ENCODE measurements around the gene NFIX. TPM values are rescaled to one million over a fixed set of nuclear protein-coding genes. Genes with fewer than 3 reads are reported as not detected.
A peak's percentile ranks its signal among the peaks of the same experiment; 100 is the strongest.

Gene NFIX
- total RNA-seq, 2 donors from 2014 or later = 117 to 133 TPM

GRCh38 chr19:13119627-13120026, 124.4 kb downstream of the NFIX start:
- intact Hi-C loops (cut with DNase I) = no loop called here
- no peak for DNase-seq
- no peak for ATAC-seq

GRCh38 chr19:13120031-13120430, 124.8 kb downstream of the NFIX start:
- no peak for DNase-seq
- intact Hi-C loops (cut with DNase I) = no loop called here
- no peak for ATAC-seq

- ATAC-seq (no peak), DNase-seq (no peak)
- intact Hi-C loops (cut with DNase I) = no loop called here
Observed at GRCh38 chr19:13120817-13121216, 125.5 kb downstream of the NFIX start.

GRCh38 chr19:13121551-13122274, 126.4 kb downstream of the NFIX start:
- intact Hi-C loops (cut with DNase I) = no loop called here
- DNase-seq (no peak), ATAC-seq (no peak)

GRCh38 chr19:13122275-13122878, 127.1 kb downstream of the NFIX start:
- intact Hi-C loops (cut with DNase I) = no loop called here
- ATAC-seq (no peak), DNase-seq (no peak)

GRCh38 chr19:13122980-13123957, 128.0 kb downstream of the NFIX start:
- intact Hi-C loops (cut with DNase I) = no loop called here
- DNase-seq = no peak
- ATAC-seq = no peak

GRCh38 chr19:13127051-13127450, 131.8 kb downstream of the NFIX start:
- no peak for DNase-seq
- ATAC-seq = no peak
- intact Hi-C loops (cut with DNase I) = no loop called here

- no peak for ATAC-seq
- intact Hi-C loops (cut with DNase I) = no loop called here
- DNase-seq = no peak
Observed at GRCh38 chr19:13127811-13128575, 132.7 kb downstream of the NFIX start.

GRCh38 chr19:13128583-13128982, 133.3 kb downstream of the NFIX start:
- intact Hi-C loops (cut with DNase I) = no loop called here
- DNase-seq (no peak), ATAC-seq (no peak)

- no peak for DNase-seq
- intact Hi-C loops (cut with DNase I) = no loop called here
- ATAC-seq = no peak
Observed at GRCh38 chr19:13129384-13129783, 134.1 kb downstream of the NFIX start.

GRCh38 chr19:13130886-13131490, 135.7 kb downstream of the NFIX start:
- no peak for ATAC-seq
- DNase-seq = no peak
- intact Hi-C loops (cut with DNase I) = no loop called here

- intact Hi-C loops (cut with DNase I) = no loop called here
Observed at GRCh38 chr19:13132471-13133180, 137.4 kb downstream of the NFIX start.

GRCh38 chr19:13133241-13133870, 138.1 kb downstream of the NFIX start:
- ATAC-seq (no peak), DNase-seq (no peak)
- intact Hi-C loops (cut with DNase I) = no loop called here

More at GRCh38 chr19:13132471-13133180, 137.4 kb downstream of the NFIX start:
- ATAC-seq (no peak), DNase-seq (no peak)

- intact Hi-C loops (cut with DNase I) = no loop called here
- ATAC-seq (peak; percentile 18 to 76), DNase-seq (no peak)
Observed at GRCh38 chr19:13134626-13135025, 139.4 kb downstream of the NFIX start.

- intact Hi-C loops (cut with DNase I) = no loop called here
- no peak for ATAC-seq
- no peak for DNase-seq
Observed at GRCh38 chr19:13135068-13136062, 140.1 kb downstream of the NFIX start.

GRCh38 chr19:13137290-13137794, 142.1 kb downstream of the NFIX start:
- ATAC-seq (no peak), DNase-seq (no peak)
- intact Hi-C loops (cut with DNase I) = no loop called here
